Measurements from ENCODE around the gene PARD3B. TPM values are rescaled to one million over a fixed set of nuclear protein-coding genes. Genes with fewer than 3 reads are reported as not detected.
A peak's percentile ranks its signal among the peaks of the same experiment; 100 is the strongest.

Gene PARD3B
- total and polyA plus RNA-seq, 2 of the 4 experiments (the other 2 are of a cell fraction): 3.3 to 15.6 TPM

GRCh38 chr2:204706939-204707338, 161.7 kb downstream of the PARD3B start:
- dilution Hi-C loops (cut with HindIII; ENCODE audit: low sequenced_read_pairs, unreplicated experiment) (no loop called here), intact Hi-C loops (cut with micrococcal nuclease) (loop anchor here (10.0 kb wide), 1 partner anchor 138 kb away; no protein-coding TSS in a partner anchor), in situ Hi-C loops (cut with MboI; ENCODE audit: low sequenced_read_pairs) (no loop called here)
- peaks cover 3% of the 10 kb centered on the region; the same call in 1 of the 2 replicates for H4K20me1 ChIP-seq (ENCODE audit: insufficient read depth, low read length)
- ChIA-PET POLR2A (ENCODE audit: unreplicated experiment) (no interaction called here), CTCF (no interaction called here)
- no peak overlapping the region for H4K91ac ChIP-seq (ENCODE audit: insufficient read depth, low read depth, low read length)
- no peaks in the 10 kb centered on the region; the same call in 1 of the 2 replicates for H3K4me1 ChIP-seq (ENCODE audit: control insufficient read depth, insufficient read depth, low read length)
- H2AFZ ChIP-seq (replicated peaks; ENCODE audit: low read length, poor library complexity): no peak overlapping the region
- DNase-seq (peak; percentile 59), ATAC-seq (ENCODE audit: low read depth) (peak; percentile 79)
- no TSS peak for BruUV-seq (replicated peaks)
- no peaks in the 10 kb centered on the region for H3K27me3 ChIP-seq (ENCODE audit: control insufficient read depth, insufficient read depth, low read length)
- no peak overlapping the region for H3K9ac ChIP-seq (ENCODE audit: low read depth, low read length)
- no peak overlapping the region for H2BK15ac ChIP-seq (ENCODE audit: low read depth, low read length)
- H3K79me1 ChIP-seq (ENCODE audit: low read depth in 1 of 2, low read length in 2 of 2): peaks cover 5 to 16% of the 10 kb centered on the region in 2 experiments
- no peaks in the 10 kb centered on the region for H3K9me1 ChIP-seq (ENCODE audit: insufficient read depth, low read length)
- H3K36me3 ChIP-seq (ENCODE audit: control insufficient read depth, insufficient read depth, low read length): no peaks in the 10 kb centered on the region
- no peak overlapping the region for H4K5ac ChIP-seq (ENCODE audit: low read depth, low read length)
- H2AK9ac ChIP-seq (replicated peaks; ENCODE audit: low read depth, low read length, poor library complexity): no peak overlapping the region
- H3K9me3 ChIP-seq (ENCODE audit: control insufficient read depth, insufficient read depth, low read length): no peaks in the 10 kb centered on the region
- H3K56ac ChIP-seq (ENCODE audit: extremely low read depth, insufficient read depth, low read length): no peak overlapping the region
- H3K14ac ChIP-seq (replicated peaks; ENCODE audit: low read depth, low read length): no peak overlapping the region
- H3K18ac ChIP-seq (ENCODE audit: low read depth, low read length): no peak overlapping the region
- H3K4me2 ChIP-seq (ENCODE audit: low read depth, low read length): no peak overlapping the region
- H2AK5ac ChIP-seq (ENCODE audit: low read depth, low read length): no peak overlapping the region
- no peak overlapping the region for H3K27ac ChIP-seq (ENCODE audit: insufficient read depth, low read length)
- no peak overlapping the region for H3K4ac ChIP-seq (ENCODE audit: low read depth, low read length)
- WGBS, 2 experiments (ENCODE audit: extremely low coverage in 2 of 2, insufficient read length in 1 of 2): no CpG with 5 or more reads among the region's 2 CpGs
- no peak overlapping the region for H3K4me3 ChIP-seq (ENCODE audit: insufficient read depth, low read depth, low read length)
- H3K23ac ChIP-seq (ENCODE audit: low read depth, low read length): no peak overlapping the region
- H2BK20ac ChIP-seq (ENCODE audit: low read depth, low read length): no peak overlapping the region
- no peak overlapping the region for H4K8ac ChIP-seq (ENCODE audit: low read depth in 2 of 2, low read length in 2 of 2)
- H2BK5ac ChIP-seq (ENCODE audit: low read depth, low read length, poor library complexity, severe bottlenecking): no peak overlapping the region
- TF ChIP-seq MAFK (IDR thresholded peaks at IDR 0.05; ENCODE audit: low read depth, low read length) (peak; percentile 50; the same call in 1 of the 2 replicates), CTCF (conservative IDR thresholded peaks at IDR 0.05; ENCODE audit: low read depth, low read length) (no peak)
- H2BK120ac ChIP-seq (ENCODE audit: low read depth, low read length): no peak overlapping the region
